GM21360 (cell line): Measurements from ENCODE around the gene SPNS3.

Experiments used
- ATAC-seq: cut with Tn5 transposase; IDR thresholded peaks from one replicate; pipeline ENCODE4 v1.9.1; 2021; ENCODE audit warnings: mild to moderate bottlenecking, moderate library complexity; ENCODE audit not compliant: unreplicated experiment

Gene SPNS3

GRCh38 chr17:4507361-4508111, 73.8 kb downstream of the SPNS3 start:
- ATAC-seq, result no peak

DNA sequence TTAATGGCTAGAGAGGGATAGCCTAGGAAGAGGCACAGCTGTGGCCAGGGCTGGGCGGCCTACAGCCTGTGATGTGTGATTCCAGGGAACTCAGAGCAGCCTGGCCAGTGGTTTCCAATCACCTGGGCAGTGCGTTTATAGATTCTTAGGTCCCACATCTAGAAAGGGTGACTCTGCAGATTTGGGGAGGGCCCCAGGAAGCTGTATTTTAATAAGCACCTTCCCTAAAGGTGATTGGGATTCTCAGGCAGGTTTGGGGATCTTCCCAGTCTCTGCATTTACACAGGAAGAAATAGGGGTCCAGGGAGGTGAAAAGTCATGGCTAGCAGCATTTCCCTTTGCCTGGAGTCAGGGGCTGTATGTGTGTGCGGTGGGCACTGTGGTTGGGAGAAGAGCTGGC, 74.5 kb downstream of the SPNS3 start:
- ATAC-seq, result no peak

GRCh38 chr17:4509401-4509800, 75.7 kb downstream of the SPNS3 start:
- no peak for ATAC-seq

GRCh38 chr17:4509923-4510617, 76.3 kb downstream of the SPNS3 start:
- no peak for ATAC-seq

DNA sequence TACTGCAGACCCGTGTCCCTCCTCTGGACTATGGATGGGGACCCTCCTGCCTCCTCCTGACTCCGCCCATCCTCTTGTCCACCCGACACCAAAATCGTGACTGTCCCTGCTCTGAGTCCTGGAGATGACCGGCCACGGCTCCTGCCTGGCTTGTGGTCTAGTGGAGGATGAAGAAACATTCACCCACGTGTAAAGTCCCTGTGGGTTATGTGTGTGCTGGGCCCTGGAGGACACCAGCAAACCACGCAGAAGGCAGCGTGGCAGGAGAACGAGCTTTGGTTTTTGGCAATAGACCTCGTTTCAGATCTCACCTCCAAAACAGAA, 76.8 kb downstream of the SPNS3 start:
- ATAC-seq, result no peak

DNA sequence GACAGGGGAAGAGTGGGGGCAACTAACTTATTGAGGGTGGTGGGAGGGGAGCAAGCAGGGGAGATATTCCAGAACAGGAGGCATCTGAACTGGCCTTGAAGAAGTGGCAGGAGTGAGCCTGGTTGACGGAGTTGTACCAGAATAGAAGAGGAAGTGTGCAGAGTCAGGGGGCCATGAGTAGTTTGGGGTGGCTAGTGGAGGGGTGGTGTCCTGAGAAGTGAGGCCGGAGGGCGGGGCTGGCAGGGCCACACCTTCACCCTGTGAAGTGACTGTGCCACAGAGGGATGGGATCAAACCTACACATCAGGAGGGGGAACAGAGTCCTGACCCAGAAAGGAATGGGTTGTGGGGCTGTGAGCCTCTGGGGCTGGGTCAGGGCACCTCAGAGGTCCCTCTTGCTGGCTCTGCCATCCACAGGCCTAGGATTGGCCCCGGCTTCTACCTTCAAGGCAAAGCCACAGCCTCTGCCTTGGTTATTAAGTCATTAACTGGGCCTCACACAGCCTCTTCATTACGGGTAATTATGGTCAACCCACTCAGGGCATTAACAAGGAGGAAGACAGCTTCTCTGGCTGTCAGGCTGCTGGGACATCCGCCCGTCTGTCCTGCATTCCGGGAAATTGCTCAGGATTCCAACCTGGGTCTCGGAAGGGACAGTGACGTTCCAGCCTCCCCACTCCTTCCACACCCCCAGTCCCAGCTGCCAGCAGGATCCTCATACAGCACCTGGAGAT, 77.6 kb downstream of the SPNS3 start:
- no peak for ATAC-seq

- ATAC-seq, result no peak
Observed at GRCh38 chr17:4512156-4513112, 78.7 kb downstream of the SPNS3 start.

- ATAC-seq, result no peak
Observed at GRCh38 chr17:4513113-4514032, 79.6 kb downstream of the SPNS3 start.

- ATAC-seq, result no peak
Observed at GRCh38 chr17:4514206-4514605, 80.5 kb downstream of the SPNS3 start.

DNA sequence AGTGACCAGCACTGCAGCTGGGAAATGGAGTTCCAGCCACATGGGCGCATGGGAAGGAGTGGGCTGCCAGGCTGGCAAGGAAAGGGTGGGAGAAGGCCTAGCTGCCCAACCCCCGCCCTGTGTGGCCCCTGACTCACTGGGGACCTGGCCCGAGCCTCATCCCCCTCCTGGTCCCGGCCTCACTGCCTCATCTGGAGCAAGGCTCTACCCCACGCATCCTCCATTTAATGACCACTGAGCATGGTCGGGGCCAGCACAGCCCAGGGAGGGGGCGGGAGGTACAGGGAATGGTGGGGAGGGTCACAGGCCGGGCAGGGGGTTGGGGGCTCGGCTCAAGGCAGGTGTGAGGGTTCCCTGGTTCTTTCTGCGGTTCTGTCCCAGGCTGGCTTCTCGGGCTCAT, 81.0 kb downstream of the SPNS3 start:
- no peak for ATAC-seq

GRCh38 chr17:4515501-4515900, 81.8 kb downstream of the SPNS3 start:
- ATAC-seq, result no peak

DNA sequence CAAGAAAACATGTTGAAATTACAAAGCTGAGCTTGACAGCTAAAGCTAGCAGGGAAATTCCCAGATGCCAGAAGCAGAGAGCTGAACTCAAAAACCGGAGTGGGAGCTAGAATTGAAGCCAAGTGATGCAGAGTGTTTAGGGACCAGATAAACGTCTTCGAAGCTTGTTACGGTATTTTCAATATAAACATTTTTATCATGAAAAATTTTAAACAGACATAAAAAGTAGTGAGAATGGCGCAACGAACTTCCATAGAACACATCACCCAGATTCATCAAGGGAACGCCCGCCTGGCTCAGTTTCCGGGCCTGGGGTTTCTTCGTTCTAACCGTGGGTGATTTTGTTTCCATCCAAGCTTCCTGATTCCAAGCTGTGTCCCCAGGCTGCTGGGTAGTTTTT, 83.0 kb downstream of the SPNS3 start:
- no peak for ATAC-seq

DNA sequence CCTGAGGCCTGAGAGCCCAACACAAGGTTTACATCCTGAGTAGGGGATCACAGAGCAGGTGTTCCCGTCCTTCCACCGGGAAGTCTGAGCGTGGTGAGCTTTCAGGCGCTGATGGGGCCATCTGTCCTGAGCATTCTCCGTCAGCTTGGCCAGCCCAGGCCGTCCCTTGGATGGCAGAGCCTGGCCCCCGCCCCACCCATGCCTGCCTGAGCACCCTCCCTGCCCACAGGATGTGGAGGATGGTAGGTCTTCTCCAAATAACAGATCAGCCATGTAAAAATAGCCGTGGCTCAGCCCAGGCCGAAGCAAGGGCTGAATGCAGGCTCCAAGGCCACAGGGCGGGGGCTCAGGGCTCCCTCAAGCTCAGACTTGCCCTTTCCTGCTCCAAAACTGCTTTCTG, 85.2 kb downstream of the SPNS3 start:
- no peak for ATAC-seq

DNA sequence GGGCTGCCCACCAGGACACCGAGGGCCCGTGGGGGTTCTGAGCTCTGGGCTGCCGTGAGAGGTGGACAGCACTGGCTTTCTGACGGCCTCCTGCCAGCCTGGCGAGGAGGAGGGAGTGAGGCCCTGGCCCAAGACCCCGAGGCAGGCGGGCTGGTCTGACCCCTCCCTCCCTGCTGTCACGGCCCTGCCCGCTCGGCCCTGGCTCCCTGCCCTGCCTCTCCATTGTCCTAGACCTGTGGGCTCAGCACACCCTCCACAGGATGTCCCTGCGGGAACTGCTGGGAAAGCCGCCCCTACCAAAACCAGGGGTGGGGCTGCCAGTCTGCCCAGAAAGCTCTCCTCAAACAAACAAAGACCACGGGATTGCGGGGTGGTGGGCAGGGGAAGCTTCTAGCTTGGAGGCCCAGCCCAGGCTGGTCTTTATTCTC, 85.6 kb downstream of the SPNS3 start:
- no peak for ATAC-seq

GRCh38 chr17:4520060-4520893, 86.5 kb downstream of the SPNS3 start:
- ATAC-seq, result no peak

GRCh38 chr17:4520894-4521600, 87.3 kb downstream of the SPNS3 start:
- no peak for ATAC-seq

DNA sequence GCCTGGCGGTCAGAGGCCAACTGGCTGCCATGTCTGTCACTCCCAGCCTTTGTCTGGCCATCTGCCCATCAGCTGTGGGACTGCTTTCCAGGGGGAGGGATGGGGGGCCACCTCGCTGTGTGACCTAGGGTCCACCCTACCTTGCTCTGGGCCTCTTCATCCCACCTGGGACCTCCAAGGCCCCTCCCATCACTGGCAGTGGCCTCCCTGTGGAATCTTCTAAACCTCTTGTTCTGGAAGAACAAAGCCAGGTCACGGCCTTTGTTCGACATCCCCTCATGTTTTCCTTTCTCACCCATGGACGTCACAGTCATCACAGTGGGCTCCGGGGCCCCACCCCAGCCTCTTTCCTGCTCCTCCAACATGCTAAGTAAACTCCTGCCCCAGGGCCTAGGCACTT, 88.9 kb downstream of the SPNS3 start:
- ATAC-seq, result no peak

DNA sequence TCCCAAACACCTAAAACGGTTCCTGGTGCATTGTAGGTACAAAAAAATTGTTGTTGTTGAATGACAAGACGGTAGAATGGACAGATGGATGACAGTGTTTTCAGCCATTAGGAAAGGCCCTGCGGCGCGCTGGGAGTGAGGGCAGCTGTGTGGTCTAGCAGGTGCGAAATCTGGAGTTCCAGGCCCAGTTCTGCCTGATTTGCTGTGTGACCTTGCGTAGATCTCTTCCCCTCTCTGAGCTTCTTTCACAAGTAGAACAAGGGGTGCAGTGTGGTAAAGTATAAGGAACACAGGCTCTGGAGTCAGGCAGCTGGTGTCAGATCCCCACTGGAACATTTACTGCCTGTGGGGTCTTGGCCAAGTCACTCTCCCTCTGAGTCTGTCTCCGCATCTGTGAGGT, 90.2 kb downstream of the SPNS3 start:
- no peak for ATAC-seq
